OCI-LY1 (cell line): ENCODE data around the gene KAT2A.

Source experiments
- H2AFZ ChIP-seq: fragments of 200-600 bp; sonication (generic), shearing (Covaris generic); 2 replicates; pipeline ENCODE4 v1.6.0; 2014; ENCODE audit warnings: antibody characterized with exemption, mild to moderate bottlenecking, low read length
- H3F3A ChIP-seq: fragments of 200-600 bp; sonication (generic), shearing (Covaris generic); 2 replicates; pipeline ENCODE4 v1.6.0; 2014; ENCODE audit warnings: mild to moderate bottlenecking, antibody characterized with exemption, low read length, moderate library complexity; ENCODE audit not compliant: insufficient read depth
- H3K27ac ChIP-seq: fragments of 200-600 bp; sonication (generic); 2 replicates; pipeline ENCODE4 v1.5.1; 2014; ENCODE audit warnings: low read length, mixed run types, mild to moderate bottlenecking, low read depth; ENCODE audit not compliant: poor library complexity, severe bottlenecking
- H3K27me3 ChIP-seq: fragments of 200-600 bp; sonication (generic); 2 replicates; pipeline ENCODE4 v1.6.0; 2014; ENCODE audit warnings: antibody characterized with exemption, mild to moderate bottlenecking, low read length, moderate library complexity; ENCODE audit not compliant: insufficient read depth
- H3K36me3 ChIP-seq: fragments of 200-600 bp; sonication (generic); 2 replicates; pipeline ENCODE4 v1.6.1; 2014; ENCODE audit warnings: mild to moderate bottlenecking, antibody characterized with exemption, low read length, moderate library complexity, mixed read lengths; ENCODE audit not compliant: insufficient read depth
- H3K4me1 ChIP-seq: fragments of 200-600 bp; sonication (generic); 2 replicates; pipeline ENCODE4 v1.5.1; 2014; ENCODE audit warnings: mild to moderate bottlenecking, low read length, moderate library complexity; ENCODE audit not compliant: insufficient read depth, severe bottlenecking
- H3K4me2 ChIP-seq: fragments of 200-600 bp; sonication (generic), shearing (Covaris generic); 2 replicates; pipeline ENCODE4 v1.6.1; 2014; ENCODE audit warnings: low read length
- H3K4me3 ChIP-seq: fragments of 200-600 bp; sonication (generic); 2 replicates; pipeline ENCODE4 v1.5.1; 2014; ENCODE audit warnings: low read length, low read depth, mild to moderate bottlenecking, mixed read lengths; ENCODE audit not compliant: poor library complexity, severe bottlenecking
- H3K79me2 ChIP-seq: fragments of 200-600 bp; shearing (Covaris generic); 2 replicates; pipeline ENCODE4 v1.6.1; 2016; ENCODE audit warnings: mixed run types, low read length, mixed read lengths; ENCODE audit not compliant: insufficient read depth
- H3K9ac ChIP-seq: fragments of 200-600 bp; sonication (generic), shearing (Covaris generic); 2 replicates; pipeline ENCODE4 v1.6.1; 2014; ENCODE audit warnings: mild to moderate bottlenecking, low read length, mixed read lengths
- H3K9me2 ChIP-seq: fragments of 200-600 bp; sonication (generic), shearing (Covaris generic); 2 replicates; pipeline ENCODE4 v1.6.1; 2014; ENCODE audit warnings: low read depth, mild to moderate bottlenecking, low read length, mixed read lengths
- H3K9me3 ChIP-seq: fragments of 200-600 bp; shearing (Covaris generic); 2 replicates; pipeline ENCODE4 v1.6.1; 2014; ENCODE audit warnings: low read length, mixed read lengths
- H4K20me1 ChIP-seq: fragments of 200-600 bp; sonication (generic), shearing (Covaris generic); 2 replicates; pipeline ENCODE4 v1.6.0; 2016; ENCODE audit warnings: mild to moderate bottlenecking, low read length; ENCODE audit not compliant: insufficient read depth
- CTCF ChIP-seq: fragments of 200-600 bp; sonication (generic), shearing (Covaris generic); IDR thresholded peaks from 2 replicates; pipeline ENCODE4 v1.5.1; 2017; ENCODE audit warnings: mild to moderate bottlenecking, antibody characterized with exemption, low read length, moderate library complexity, mixed read lengths
- EZH2 ChIP-seq: fragments of 200-600 bp; sonication (generic), shearing (Covaris generic); IDR thresholded peaks from 2 replicates; pipeline ENCODE4 v1.8.0; 2017; ENCODE audit warnings: borderline replicate concordance, mixed run types, mild to moderate bottlenecking, antibody characterized with exemption, low read length, moderate library complexity, mixed read lengths

The KAT2A gene

GRCh38 chr17:42104264-42104663, 16.9 kb downstream of the KAT2A start:
- no peak overlapping the region for H3K9ac ChIP-seq
- no peak overlapping the region for H3K27ac ChIP-seq
- no peaks in the 10 kb centered on the region for H3K79me2 ChIP-seq
- no peaks in the 10 kb centered on the region for H3K27me3 ChIP-seq
- peaks cover 18% of the 10 kb centered on the region for H3K4me1 ChIP-seq
- H3K9me2 ChIP-seq = no peaks in the 10 kb centered on the region
- H3K4me2 ChIP-seq = no peak overlapping the region
- H2AFZ ChIP-seq = no peak overlapping the region
- no peak for TF ChIP-seq CTCF
- no peak for TF ChIP-seq EZH2
- H3F3A ChIP-seq = no peaks in the 10 kb centered on the region
- no peaks in the 10 kb centered on the region for H3K9me3 ChIP-seq
- no peaks in the 10 kb centered on the region; the same call in 1 of the 2 replicates for H3K36me3 ChIP-seq
- H3K4me3 ChIP-seq = no peak overlapping the region
- no peaks in the 10 kb centered on the region for H4K20me1 ChIP-seq

DNA sequence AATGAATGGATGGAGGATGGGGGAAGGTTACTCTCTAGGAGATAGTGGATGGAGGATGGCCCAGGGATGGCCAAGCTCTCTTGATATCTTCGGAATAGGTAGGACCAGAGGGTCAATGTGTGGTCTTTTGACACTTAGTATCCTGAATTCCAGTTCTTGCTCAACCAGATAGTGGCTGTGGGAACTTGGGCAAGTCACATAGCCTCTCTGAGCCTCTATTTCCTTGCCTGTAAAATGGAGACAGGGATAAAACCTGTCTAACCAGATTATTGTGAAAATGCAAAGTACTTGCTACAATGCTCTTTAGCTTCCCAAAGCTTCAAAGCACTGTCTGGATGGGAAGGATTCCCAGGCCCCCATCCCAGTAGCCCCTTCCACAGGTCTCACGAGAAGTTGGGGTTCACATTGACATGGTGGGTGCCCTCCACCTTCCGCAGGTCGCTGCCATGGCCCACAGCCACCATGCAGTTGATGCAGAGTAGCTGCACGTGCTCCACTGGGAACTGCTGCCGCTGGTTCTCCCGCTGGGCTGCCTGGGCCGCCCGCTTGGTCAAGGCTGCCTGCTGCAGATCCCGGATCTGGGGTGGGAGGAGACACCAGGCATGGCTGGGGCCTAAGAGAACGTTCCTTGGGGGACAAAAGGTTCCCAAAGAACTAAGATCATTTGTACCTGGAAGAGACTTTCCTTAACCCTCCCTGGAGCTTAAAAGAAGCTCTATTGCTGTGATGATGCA, 17.8 kb downstream of the KAT2A start:
- Histone ChIP-seq H3K9ac (no peak overlapping the region), H4K20me1 (no peaks in the 10 kb centered on the region), H2AFZ (no peak overlapping the region), H3K4me2 (no peak overlapping the region), H3K4me3 (no peak overlapping the region), H3K27me3 (no peaks in the 10 kb centered on the region), H3K79me2 (no peaks in the 10 kb centered on the region), H3K36me3 (no peaks in the 10 kb centered on the region; the same call in 1 of the 2 replicates), H3K4me1 (peaks cover 16% of the 10 kb centered on the region), H3K9me3 (no peaks in the 10 kb centered on the region), H3F3A (no peaks in the 10 kb centered on the region), H3K9me2 (no peaks in the 10 kb centered on the region), H3K27ac (no peak overlapping the region)
- TF ChIP-seq EZH2 (no peak), CTCF (no peak)

DNA sequence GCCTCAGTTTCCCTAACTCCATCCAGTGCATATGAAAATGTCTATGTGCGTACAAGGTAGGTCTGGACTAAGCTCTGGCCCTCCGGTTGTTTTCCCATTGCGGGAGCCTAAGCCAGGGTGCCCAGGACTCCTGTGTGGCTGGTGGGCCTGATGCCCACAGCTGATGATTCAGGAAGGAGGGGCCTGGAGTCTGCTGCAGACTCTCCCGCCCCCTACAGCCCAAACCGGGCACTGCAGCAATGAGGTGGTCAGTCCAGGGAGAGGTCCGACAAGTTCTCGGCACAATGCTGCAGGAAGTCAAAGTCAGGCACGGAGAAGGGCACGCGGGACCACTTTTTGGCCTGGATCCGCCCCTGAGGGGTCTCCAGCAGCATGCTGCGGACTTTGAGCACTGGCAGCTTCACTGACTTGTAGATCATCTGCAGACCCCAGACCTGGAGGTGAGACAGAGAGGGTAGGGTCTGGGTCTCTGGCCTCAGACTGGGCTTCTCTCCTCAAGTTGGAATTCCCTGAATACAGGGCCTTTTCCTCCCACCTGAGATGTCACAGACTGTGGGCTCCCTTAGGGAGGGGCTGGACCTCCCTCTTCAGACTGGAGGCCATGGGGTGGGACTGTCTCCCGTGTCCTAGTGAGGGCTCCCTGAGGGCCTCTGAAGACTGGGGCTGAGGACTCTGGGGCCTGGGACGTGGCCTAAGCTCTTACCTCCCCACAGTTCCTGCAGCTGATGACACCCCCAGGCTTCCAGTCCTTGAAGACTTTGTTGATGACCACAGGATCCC, 19.5 kb downstream of the KAT2A start:
- Histone ChIP-seq H3K27me3 (no peaks in the 10 kb centered on the region; the same call in 1 of the 2 replicates), H3K4me2 (no peak overlapping the region), H3K9ac (no peak overlapping the region), H3F3A (no peaks in the 10 kb centered on the region), H3K36me3 (no peaks in the 10 kb centered on the region; the same call in 1 of the 2 replicates), H3K9me3 (no peaks in the 10 kb centered on the region), H3K27ac (no peak overlapping the region), H2AFZ (no peak overlapping the region), H3K79me2 (no peaks in the 10 kb centered on the region), H4K20me1 (no peaks in the 10 kb centered on the region), H3K9me2 (no peaks in the 10 kb centered on the region), H3K4me1 (peaks cover 10% of the 10 kb centered on the region), H3K4me3 (no peak overlapping the region)
- TF ChIP-seq CTCF (peak; percentile 95), EZH2 (no peak)
